ENCODE data around the gene RNF167. TPM values are rescaled to one million over a fixed set of nuclear protein-coding genes. Genes with fewer than 3 reads are reported as not detected.

Gene RNF167
- total RNA-seq, 3 donors from 2014 or later: 121 to 140 (median 129) TPM

DNA sequence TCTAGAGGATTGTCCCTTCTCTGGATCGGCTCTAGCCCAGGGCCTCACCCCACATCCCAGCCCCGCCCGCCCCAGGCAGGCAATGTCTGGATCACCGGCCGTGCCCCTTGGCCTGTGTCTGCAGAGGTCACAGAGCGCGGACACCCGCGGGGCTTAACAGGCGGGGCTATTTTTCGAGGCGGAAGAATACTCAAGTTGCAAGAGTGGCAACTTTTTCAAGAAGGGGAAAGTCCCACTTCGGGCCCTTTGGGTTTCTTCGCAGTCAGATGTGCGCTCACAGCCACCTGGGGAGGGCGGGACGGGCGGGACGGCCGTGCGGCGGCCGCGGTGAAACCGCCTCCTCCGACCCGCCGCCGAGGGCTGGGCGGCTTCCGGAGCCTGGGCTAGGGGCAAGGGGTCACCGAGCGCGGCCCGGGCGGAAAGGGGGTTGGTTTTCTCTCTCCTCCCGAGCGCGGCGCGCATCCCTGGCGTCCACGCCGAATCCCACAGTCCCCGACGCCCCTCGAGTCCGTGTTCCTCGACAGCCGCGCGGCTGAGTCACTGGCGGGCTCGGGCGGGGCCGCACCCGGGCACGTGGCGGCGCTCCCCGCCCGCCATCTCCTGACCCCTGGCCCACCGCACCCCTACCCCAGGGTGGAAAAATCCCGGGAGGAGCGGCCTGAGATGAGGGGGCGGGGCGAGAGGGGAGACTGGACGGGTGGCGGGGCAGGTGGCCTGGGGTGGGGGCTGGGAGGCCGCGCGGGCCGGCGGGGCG, 9.4 kb downstream of the RNF167 start:
- peak; percentile 71 for DNase-seq
- H3K36me3 Mint-ChIP-seq (ENCODE audit: insufficient read depth): peaks cover 24% of the 10 kb centered on the region
- peak overlapping the region; percentile 94 for H3K4me3 Mint-ChIP-seq
- ATAC-seq: peak; percentile 36 to 44
- H3K4me1 Mint-ChIP-seq (ENCODE audit: low read depth): peaks cover 32% of the 10 kb centered on the region
- no peaks in the 10 kb centered on the region for H3K9me3 Mint-ChIP-seq
- no peaks in the 10 kb centered on the region for H3K27me3 Mint-ChIP-seq (ENCODE audit: low read depth)

GRCh38 chr17:4950075-4950745, 10.1 kb downstream of the RNF167 start:
- Mint-ChIP-seq H3K27me3 (ENCODE audit: low read depth) (no peaks in the 10 kb centered on the region), H3K9me3 (no peaks in the 10 kb centered on the region), H3K4me1 (ENCODE audit: low read depth) (peaks cover 25% of the 10 kb centered on the region), H3K4me3 (peak overlapping the region; percentile 86), H3K36me3 (ENCODE audit: insufficient read depth) (peaks cover 18% of the 10 kb centered on the region)
- DNase-seq: peak; percentile 65
- ATAC-seq: peak; percentile 17 to 21

- Mint-ChIP-seq H3K36me3 (ENCODE audit: insufficient read depth) (peaks cover 12% of the 10 kb centered on the region), H3K27me3 (ENCODE audit: low read depth) (no peaks in the 10 kb centered on the region), H3K4me1 (ENCODE audit: low read depth) (peaks cover 19% of the 10 kb centered on the region), H3K4me3 (peak within 1 kb of the TSS; percentile 86), H3K9me3 (no peaks in the 10 kb centered on the region)
- DNase-seq: no peak
- no peak for ATAC-seq
Measured at GRCh38 chr17:4950746-4951204, 10.7 kb downstream of the RNF167 start, which contains the start of gene ENO3. Gene ENO3 (plus strand): TSS chr17:4951119. CDS start chr17:4951830, 711 bp downstream.

DNA sequence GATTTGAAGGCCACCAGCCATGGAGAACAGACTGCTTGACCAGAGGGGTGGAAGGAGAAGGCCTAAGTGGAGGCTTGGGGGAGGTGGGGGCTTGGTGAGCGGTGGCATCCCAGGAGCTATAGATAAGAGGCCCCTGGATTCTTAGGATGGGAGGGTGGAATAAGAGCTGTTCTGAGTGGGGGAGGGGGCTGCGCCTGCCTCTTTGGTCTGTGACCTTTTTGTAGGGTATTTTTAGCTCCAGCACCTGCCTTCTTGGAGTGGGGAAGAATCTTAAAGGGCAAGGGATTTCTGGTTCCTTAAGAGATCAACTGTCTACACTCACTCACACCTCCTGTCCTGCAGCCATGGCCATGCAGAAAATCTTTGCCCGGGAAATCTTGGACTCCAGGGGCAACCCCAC, 11.4 kb downstream of the RNF167 start:
- no peak for DNase-seq
- Mint-ChIP-seq H3K36me3 (ENCODE audit: insufficient read depth) (peaks cover 7% of the 10 kb centered on the region), H3K27me3 (ENCODE audit: low read depth) (no peaks in the 10 kb centered on the region), H3K9me3 (no peaks in the 10 kb centered on the region), H3K4me3 (peak overlapping the region; percentile 86), H3K4me1 (ENCODE audit: low read depth) (peaks cover 20% of the 10 kb centered on the region)
- ATAC-seq: no peak

- H3K4me3 Mint-ChIP-seq: no peak overlapping the region
- H3K4me1 Mint-ChIP-seq (ENCODE audit: low read depth): peaks cover 19% of the 10 kb centered on the region
- ATAC-seq: no peak
- H3K9me3 Mint-ChIP-seq: no peaks in the 10 kb centered on the region
- no peak for DNase-seq
- no peaks in the 10 kb centered on the region for H3K36me3 Mint-ChIP-seq (ENCODE audit: insufficient read depth)
- H3K27me3 Mint-ChIP-seq (ENCODE audit: low read depth): no peaks in the 10 kb centered on the region
Measured at GRCh38 chr17:4953451-4953961, 13.4 kb downstream of the RNF167 start.

GRCh38 chr17:4955091-4955490, 15.0 kb downstream of the RNF167 start:
- peaks cover 11% of the 10 kb centered on the region for H3K36me3 Mint-ChIP-seq (ENCODE audit: insufficient read depth)
- DNase-seq (no peak), ATAC-seq (no peak)
- H3K4me3 Mint-ChIP-seq: no peak overlapping the region
- no peaks in the 10 kb centered on the region for H3K9me3 Mint-ChIP-seq
- H3K4me1 Mint-ChIP-seq (ENCODE audit: low read depth): peaks cover 19% of the 10 kb centered on the region
- H3K27me3 Mint-ChIP-seq (ENCODE audit: low read depth): no peaks in the 10 kb centered on the region

DNA sequence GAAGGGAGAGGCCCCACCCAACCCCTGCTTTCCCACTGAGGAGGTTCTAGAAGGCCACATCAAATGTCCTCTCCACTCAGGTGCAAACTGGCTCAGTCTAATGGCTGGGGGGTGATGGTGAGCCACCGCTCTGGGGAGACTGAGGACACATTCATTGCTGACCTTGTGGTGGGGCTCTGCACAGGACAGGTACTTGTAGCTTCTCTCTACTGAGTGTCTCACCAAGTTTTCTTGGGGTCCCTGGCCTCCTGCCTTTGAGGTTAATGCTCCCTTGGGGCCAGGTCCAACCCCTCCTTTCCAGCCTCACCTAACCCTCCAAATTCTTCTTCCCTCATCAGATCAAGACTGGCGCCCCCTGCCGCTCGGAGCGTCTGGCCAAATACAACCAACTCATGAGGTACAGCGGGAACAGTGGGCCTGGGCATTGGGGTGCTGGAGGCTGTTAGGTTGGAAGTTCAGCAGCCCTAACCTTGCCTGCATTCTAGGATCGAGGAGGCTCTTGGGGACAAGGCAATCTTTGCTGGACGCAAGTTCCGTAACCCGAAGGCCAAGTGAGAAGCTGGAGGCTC, 16.5 kb downstream of the RNF167 start:
- no peaks in the 10 kb centered on the region for H3K27me3 Mint-ChIP-seq (ENCODE audit: low read depth)
- DNase-seq (peak; percentile 44), ATAC-seq (peak in 1 of 2 donors; percentile 40)
- peaks cover 16% of the 10 kb centered on the region for H3K36me3 Mint-ChIP-seq (ENCODE audit: insufficient read depth)
- no peaks in the 10 kb centered on the region for H3K9me3 Mint-ChIP-seq
- peaks cover 7% of the 10 kb centered on the region for H3K4me1 Mint-ChIP-seq (ENCODE audit: low read depth)
- no peak overlapping the region for H3K4me3 Mint-ChIP-seq

- H3K4me1 Mint-ChIP-seq (ENCODE audit: low read depth): peaks cover 7% of the 10 kb centered on the region
- no peak overlapping the region for H3K4me3 Mint-ChIP-seq
- no peaks in the 10 kb centered on the region for H3K27me3 Mint-ChIP-seq (ENCODE audit: low read depth)
- ATAC-seq (no peak), DNase-seq (no peak)
- peaks cover 18% of the 10 kb centered on the region for H3K36me3 Mint-ChIP-seq (ENCODE audit: insufficient read depth)
- no peaks in the 10 kb centered on the region for H3K9me3 Mint-ChIP-seq
Measured at GRCh38 chr17:4958102-4958501, 18.0 kb downstream of the RNF167 start.

- DNase-seq (no peak), ATAC-seq (no peak)
- Mint-ChIP-seq H3K27me3 (ENCODE audit: low read depth) (no peaks in the 10 kb centered on the region), H3K4me1 (ENCODE audit: low read depth) (peaks cover 7% of the 10 kb centered on the region), H3K4me3 (no peak overlapping the region), H3K36me3 (ENCODE audit: insufficient read depth) (peaks cover 18% of the 10 kb centered on the region), H3K9me3 (no peaks in the 10 kb centered on the region)
Measured at GRCh38 chr17:4959261-4959965, 19.3 kb downstream of the RNF167 start.

DNA sequence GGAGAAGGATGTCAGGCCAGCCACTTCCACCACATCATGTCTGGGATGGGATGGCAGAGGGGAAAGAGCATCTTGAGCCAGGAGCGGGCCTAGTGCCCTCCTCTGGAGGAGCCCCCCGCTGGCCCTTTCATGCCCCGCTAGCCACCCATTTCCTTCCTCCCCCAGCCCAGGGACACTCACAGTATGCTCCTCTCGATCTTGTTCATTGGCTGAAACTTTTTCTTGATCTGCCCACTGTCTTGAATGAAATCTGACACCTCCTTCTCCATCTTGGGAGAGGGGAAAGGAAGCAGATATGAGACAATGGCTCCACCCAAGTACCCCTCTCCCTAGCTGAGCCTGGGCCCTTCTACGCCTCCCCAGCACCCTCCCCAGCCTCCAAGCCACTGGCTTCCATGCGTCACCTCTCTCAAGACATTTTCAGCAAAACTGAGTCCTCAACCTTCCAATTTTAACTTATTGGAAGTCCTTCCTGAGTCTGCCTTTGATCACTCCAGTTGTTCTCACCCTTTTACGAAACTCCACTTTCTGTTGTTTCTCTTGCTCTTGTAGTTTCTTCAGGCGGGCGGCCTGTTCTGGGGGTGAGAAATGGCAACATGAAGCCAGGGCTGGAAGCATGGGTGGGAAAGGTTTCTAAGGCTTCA, 20.3 kb downstream of the RNF167 start:
- ATAC-seq (no peak), DNase-seq (no peak)
- H3K36me3 Mint-ChIP-seq (ENCODE audit: insufficient read depth): peaks cover 21% of the 10 kb centered on the region
- peaks cover 9% of the 10 kb centered on the region for H3K4me1 Mint-ChIP-seq (ENCODE audit: low read depth)
- no peaks in the 10 kb centered on the region for H3K9me3 Mint-ChIP-seq
- H3K4me3 Mint-ChIP-seq: no peak overlapping the region
- no peaks in the 10 kb centered on the region for H3K27me3 Mint-ChIP-seq (ENCODE audit: low read depth)

DNA sequence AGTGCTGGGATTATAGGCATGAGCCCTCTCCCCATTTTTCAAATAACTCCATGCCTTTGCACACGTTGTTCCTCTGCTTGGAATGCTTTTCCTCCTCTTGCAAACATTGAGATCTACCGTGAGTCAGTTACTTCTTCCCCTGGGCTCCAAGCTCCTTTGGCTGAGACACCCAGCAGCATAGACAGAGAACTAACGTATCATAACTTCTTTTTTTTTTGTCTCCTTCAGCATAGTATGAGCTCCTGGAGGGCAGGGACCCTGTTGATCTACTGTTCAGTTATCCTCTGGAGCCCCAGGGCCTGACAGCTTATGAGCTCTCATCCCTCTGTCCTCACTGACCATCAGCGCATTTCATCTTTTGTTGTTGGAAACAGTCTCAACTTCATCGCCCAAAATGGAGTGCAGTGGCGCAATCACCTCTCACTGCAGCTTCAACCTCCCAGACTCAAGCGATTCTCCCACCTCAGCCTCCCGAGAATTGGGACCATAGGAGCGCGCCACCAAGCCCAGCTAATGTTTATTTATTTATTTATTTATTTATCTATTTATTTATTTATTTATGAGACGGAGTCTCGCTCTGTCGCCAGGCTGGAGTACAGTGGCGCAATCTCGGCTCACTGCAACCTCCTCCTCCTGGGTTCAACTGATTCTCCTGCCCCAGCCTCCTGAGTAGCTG, 25.4 kb downstream of the RNF167 start:
- DNase-seq (no peak), ATAC-seq (no peak)
- peaks cover 30% of the 10 kb centered on the region for H3K4me1 Mint-ChIP-seq (ENCODE audit: low read depth)
- peak overlapping the region; percentile 7 for H3K4me3 Mint-ChIP-seq
- no peaks in the 10 kb centered on the region for H3K9me3 Mint-ChIP-seq
- peaks cover 23% of the 10 kb centered on the region for H3K36me3 Mint-ChIP-seq (ENCODE audit: insufficient read depth)
- no peaks in the 10 kb centered on the region for H3K27me3 Mint-ChIP-seq (ENCODE audit: low read depth)

- peaks cover 23% of the 10 kb centered on the region for H3K36me3 Mint-ChIP-seq (ENCODE audit: insufficient read depth)
- peaks cover 38% of the 10 kb centered on the region for H3K4me1 Mint-ChIP-seq (ENCODE audit: low read depth)
- no peaks in the 10 kb centered on the region for H3K27me3 Mint-ChIP-seq (ENCODE audit: low read depth)
- ATAC-seq (peak; percentile 86 to 88), DNase-seq (peak; percentile 88)
- H3K4me3 Mint-ChIP-seq: no peak overlapping the region
- H3K9me3 Mint-ChIP-seq: no peaks in the 10 kb centered on the region
Measured at GRCh38 chr17:4966844-4967538, 26.9 kb downstream of the RNF167 start.
